Skeletal muscle satellite cell (primary cell): ENCODE measurements around the gene FHL1.

Source experiments
- H3K27me3 ChIP-seq: 2 replicates; pipeline ENCODE4 v1.7.0; 2013; ENCODE audit warnings: low read length; ENCODE audit not compliant: control insufficient read depth, insufficient read depth
- H3K36me3 ChIP-seq: 2 replicates; pipeline ENCODE4 v1.7.0; 2013; ENCODE audit warnings: mild to moderate bottlenecking, control low read depth, low read length; ENCODE audit not compliant: insufficient read depth
- H3K4me1 ChIP-seq: 2 replicates; pipeline ENCODE4 v1.7.0; 2013; ENCODE audit warnings: low read length; ENCODE audit not compliant: control insufficient read depth, insufficient read depth
- H3K4me2 ChIP-seq: 2 replicates; pipeline ENCODE4 v1.7.0; 2013; ENCODE audit warnings: mild to moderate bottlenecking, low read length
- H3K4me3 ChIP-seq: 2 replicates; pipeline ENCODE4 v1.7.0; 2013; ENCODE audit warnings: low read length
- H3K9ac ChIP-seq: 2 replicates; pipeline ENCODE4 v1.7.0; 2013; ENCODE audit warnings: mild to moderate bottlenecking, low read depth, low read length, moderate library complexity
- H3K9me3 ChIP-seq: replicated peaks from 2 replicates; pipeline ENCODE4 v1.7.0; 2013; ENCODE audit warnings: mild to moderate bottlenecking, control low read depth, low read length

Gene FHL1

GRCh38 chrX:136200466-136200865, 53.1 kb downstream of the FHL1 start:
- Histone ChIP-seq H3K9me3 (no peaks in the 10 kb centered on the region), H3K4me3 (no peak overlapping the region), H3K36me3 (no peaks in the 10 kb centered on the region), H3K27me3 (no peaks in the 10 kb centered on the region), H3K4me1 (peaks cover 71% of the 10 kb centered on the region), H3K4me2 (no peak overlapping the region), H3K9ac (peak overlapping the region; percentile 43)

- Histone ChIP-seq H3K9ac (no peak overlapping the region), H3K4me2 (no peak overlapping the region), H3K4me3 (no peak overlapping the region), H3K9me3 (no peaks in the 10 kb centered on the region), H3K27me3 (no peaks in the 10 kb centered on the region), H3K36me3 (no peaks in the 10 kb centered on the region), H3K4me1 (peaks cover 64% of the 10 kb centered on the region)
These were observed 54.3 kb downstream of the FHL1 start for GRCh38 chrX:136201601-136202000.

GRCh38 chrX:136202889-136203288, 55.6 kb downstream of the FHL1 start:
- Histone ChIP-seq H3K36me3 (peaks cover 3% of the 10 kb centered on the region), H3K9ac (peak overlapping the region; percentile 46), H3K9me3 (no peaks in the 10 kb centered on the region), H3K4me2 (peak overlapping the region; percentile 29), H3K27me3 (no peaks in the 10 kb centered on the region), H3K4me1 (peaks cover 56% of the 10 kb centered on the region), H3K4me3 (no peak overlapping the region)

- H3K4me2 ChIP-seq = peak overlapping the region; percentile 29
- peaks cover 3% of the 10 kb centered on the region for H3K36me3 ChIP-seq
- peaks cover 51% of the 10 kb centered on the region for H3K4me1 ChIP-seq
- H3K9ac ChIP-seq = peak overlapping the region; percentile 46
- H3K9me3 ChIP-seq = no peaks in the 10 kb centered on the region
- H3K4me3 ChIP-seq = no peak overlapping the region
- H3K27me3 ChIP-seq = no peaks in the 10 kb centered on the region
These were observed 56.1 kb downstream of the FHL1 start for GRCh38 chrX:136203438-136203837.

- Histone ChIP-seq H3K9me3 (no peaks in the 10 kb centered on the region), H3K27me3 (no peaks in the 10 kb centered on the region), H3K36me3 (peaks cover 3% of the 10 kb centered on the region), H3K9ac (peak overlapping the region; percentile 46), H3K4me3 (no peak overlapping the region), H3K4me2 (no peak overlapping the region), H3K4me1 (peaks cover 46% of the 10 kb centered on the region)
These were observed 56.6 kb downstream of the FHL1 start for GRCh38 chrX:136203951-136204350.

GRCh38 chrX:136204571-136204970, 57.2 kb downstream of the FHL1 start:
- no peaks in the 10 kb centered on the region for H3K9me3 ChIP-seq
- no peak overlapping the region for H3K4me3 ChIP-seq
- peaks cover 3% of the 10 kb centered on the region for H3K36me3 ChIP-seq
- peaks cover 43% of the 10 kb centered on the region for H3K4me1 ChIP-seq
- H3K9ac ChIP-seq = peak overlapping the region; percentile 46
- H3K27me3 ChIP-seq = no peaks in the 10 kb centered on the region
- no peak overlapping the region for H3K4me2 ChIP-seq

- Histone ChIP-seq H3K9me3 (no peaks in the 10 kb centered on the region), H3K27me3 (no peaks in the 10 kb centered on the region), H3K9ac (no peak overlapping the region), H3K4me2 (no peak overlapping the region), H3K4me3 (no peak overlapping the region), H3K4me1 (peaks cover 31% of the 10 kb centered on the region), H3K36me3 (peaks cover 3% of the 10 kb centered on the region)
These were observed 58.6 kb downstream of the FHL1 start for GRCh38 chrX:136205882-136206380.

- H3K9ac ChIP-seq = no peak overlapping the region
- no peaks in the 10 kb centered on the region for H3K9me3 ChIP-seq
- no peak overlapping the region for H3K4me2 ChIP-seq
- H3K4me1 ChIP-seq = peaks cover 31% of the 10 kb centered on the region
- no peaks in the 10 kb centered on the region for H3K27me3 ChIP-seq
- peaks cover 3% of the 10 kb centered on the region for H3K36me3 ChIP-seq
- H3K4me3 ChIP-seq = no peak overlapping the region
These were observed 59.6 kb downstream of the FHL1 start for GRCh38 chrX:136206916-136207315.

GRCh38 chrX:136207546-136207945, 60.2 kb downstream of the FHL1 start:
- Histone ChIP-seq H3K9ac (no peak overlapping the region), H3K27me3 (no peaks in the 10 kb centered on the region), H3K36me3 (peaks cover 3% of the 10 kb centered on the region), H3K4me3 (no peak overlapping the region), H3K9me3 (no peaks in the 10 kb centered on the region), H3K4me2 (no peak overlapping the region), H3K4me1 (peaks cover 27% of the 10 kb centered on the region)

- Histone ChIP-seq H3K4me2 (no peak overlapping the region), H3K4me3 (no peak overlapping the region), H3K9ac (peak overlapping the region; percentile 61), H3K9me3 (no peaks in the 10 kb centered on the region), H3K4me1 (peaks cover 16% of the 10 kb centered on the region), H3K36me3 (peaks cover 3% of the 10 kb centered on the region), H3K27me3 (no peaks in the 10 kb centered on the region)
These were observed 61.8 kb downstream of the FHL1 start for GRCh38 chrX:136209016-136209738.

GRCh38 chrX:136209751-136210150, 62.4 kb downstream of the FHL1 start:
- Histone ChIP-seq H3K4me1 (peaks cover 16% of the 10 kb centered on the region), H3K27me3 (no peaks in the 10 kb centered on the region), H3K9me3 (no peaks in the 10 kb centered on the region), H3K36me3 (peaks cover 3% of the 10 kb centered on the region), H3K4me2 (no peak overlapping the region), H3K4me3 (no peak overlapping the region), H3K9ac (no peak overlapping the region)

GRCh38 chrX:136210243-136210642, 62.9 kb downstream of the FHL1 start:
- H3K9ac ChIP-seq = no peak overlapping the region
- no peak overlapping the region for H3K4me3 ChIP-seq
- no peaks in the 10 kb centered on the region for H3K9me3 ChIP-seq
- no peaks in the 10 kb centered on the region for H3K27me3 ChIP-seq
- peaks cover 3% of the 10 kb centered on the region for H3K36me3 ChIP-seq
- peaks cover 18% of the 10 kb centered on the region for H3K4me1 ChIP-seq
- H3K4me2 ChIP-seq = no peak overlapping the region
